ENCODE results near the gene PLA2G4B. TPM values are rescaled to one million over a fixed set of nuclear protein-coding genes. Genes with fewer than 3 reads are reported as not detected.

PLA2G4B gene
- total RNA-seq, 1 donor from 2014 or later = 6.7 TPM

DNA sequence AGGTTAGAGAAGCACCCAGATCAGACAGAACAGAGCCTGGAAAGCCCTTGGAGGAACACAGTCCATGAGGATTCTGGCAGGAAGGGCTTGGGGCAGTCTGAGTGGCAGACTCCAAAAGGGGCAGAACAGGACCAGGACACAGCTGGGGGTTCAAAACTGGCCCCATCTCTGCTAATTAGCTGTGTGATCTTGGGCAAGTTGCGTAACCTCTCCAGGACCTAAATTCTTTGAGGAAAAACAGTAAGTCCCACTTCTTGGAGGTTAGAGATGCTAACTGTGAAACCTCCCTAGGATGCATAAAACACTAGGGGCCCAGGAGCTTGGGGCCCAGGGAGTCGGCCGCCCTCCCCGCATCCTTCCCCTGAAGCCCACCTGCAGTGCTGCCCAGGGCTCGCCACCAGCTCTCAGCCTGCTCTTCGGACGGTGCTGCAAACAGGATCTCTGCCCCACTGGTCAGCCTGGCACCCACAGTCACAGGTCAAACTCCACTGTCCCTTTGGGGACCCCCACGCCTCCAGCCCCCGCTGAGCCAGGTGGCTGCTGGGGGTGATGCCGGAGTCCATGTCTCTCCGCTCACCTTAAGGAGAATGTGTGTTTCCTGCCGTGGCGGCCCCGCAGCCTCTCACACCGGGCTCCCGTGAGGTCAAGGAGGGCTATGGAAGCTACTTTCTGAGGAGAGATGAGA lies 12.0 kb downstream of the PLA2G4B start:
- H3K4me1 Mint-ChIP-seq (ENCODE audit: low read depth) = peaks cover 7% of the 10 kb centered on the region
- H3K9me3 Mint-ChIP-seq = no peaks in the 10 kb centered on the region
- DNase-seq (ENCODE audit: low spot score) = no peak
- intact Hi-C loops (cut with micrococcal nuclease) = no loop called here
- peaks cover 6% of the 10 kb centered on the region for H3K36me3 Mint-ChIP-seq (ENCODE audit: low read depth)
- H3K27ac Mint-ChIP-seq = no peak overlapping the region
- H3K27me3 Mint-ChIP-seq (ENCODE audit: insufficient read depth) = peaks cover 3% of the 10 kb centered on the region
- H3K4me3 Mint-ChIP-seq = no peak overlapping the region

DNA sequence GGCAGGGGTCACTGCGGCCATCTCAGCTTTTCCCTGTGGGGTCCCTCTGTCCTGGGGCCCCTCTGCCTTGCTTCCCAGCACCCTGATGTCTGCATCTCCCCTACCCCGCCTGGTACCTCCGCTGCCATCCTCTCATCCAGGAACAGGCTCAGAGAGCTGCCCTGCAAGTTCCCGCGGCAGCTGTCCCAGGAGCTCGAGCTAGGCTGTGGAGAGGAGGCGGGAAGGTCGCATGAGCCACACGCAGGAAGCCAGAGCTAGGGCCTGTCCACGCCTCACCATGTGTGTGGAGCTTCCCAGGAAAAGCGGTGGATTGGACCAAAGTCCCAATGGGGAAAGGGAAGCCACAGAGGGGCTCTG lies 12.5 kb downstream of the PLA2G4B start:
- intact Hi-C loops (cut with micrococcal nuclease) = no loop called here

DNA sequence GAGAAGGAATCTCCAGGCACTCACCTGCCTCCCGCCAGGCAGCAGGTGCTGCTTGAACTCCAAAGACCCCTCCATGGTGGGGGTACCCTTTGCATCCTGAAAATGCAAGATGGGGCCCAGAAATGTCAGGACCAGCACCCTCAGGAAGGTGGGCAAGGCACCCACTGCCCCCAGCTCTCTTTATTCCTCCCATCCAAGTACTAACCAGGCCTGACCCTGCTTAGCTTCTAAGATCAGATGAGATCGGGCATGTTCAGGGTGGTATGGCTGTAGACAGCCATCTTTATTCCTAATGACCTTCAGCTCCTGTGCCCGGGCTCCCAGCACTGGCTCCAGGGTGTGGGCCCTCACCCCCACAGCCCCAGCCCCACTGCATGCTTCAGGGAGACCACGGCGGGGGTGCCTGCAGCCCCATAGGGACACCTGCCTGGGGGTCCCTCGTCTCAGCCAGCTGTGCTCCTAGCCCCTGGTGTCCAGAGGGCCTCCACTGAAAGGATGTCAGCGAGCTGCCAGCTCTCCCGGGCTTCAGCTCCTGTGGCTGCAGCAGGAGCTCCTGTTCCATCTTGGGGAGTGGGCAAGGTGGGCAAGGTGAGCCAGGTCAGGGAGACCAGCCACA lies 13.2 kb downstream of the PLA2G4B start:
- intact Hi-C loops (cut with micrococcal nuclease) = no loop called here
- H3K27me3 Mint-ChIP-seq (ENCODE audit: insufficient read depth) = peaks cover 1% of the 10 kb centered on the region
- no peak overlapping the region for H3K4me3 Mint-ChIP-seq
- peaks cover 7% of the 10 kb centered on the region for H3K4me1 Mint-ChIP-seq (ENCODE audit: low read depth)
- no peak for DNase-seq (ENCODE audit: low spot score)
- peaks cover 6% of the 10 kb centered on the region for H3K36me3 Mint-ChIP-seq (ENCODE audit: low read depth)
- no peak overlapping the region for H3K27ac Mint-ChIP-seq
- no peaks in the 10 kb centered on the region for H3K9me3 Mint-ChIP-seq

More for the DNA sequence above, 12.5 kb downstream of the PLA2G4B start:
- Mint-ChIP-seq H3K4me3 (no peak overlapping the region), H3K27me3 (ENCODE audit: insufficient read depth) (peaks cover 3% of the 10 kb centered on the region), H3K9me3 (no peaks in the 10 kb centered on the region), H3K27ac (no peak overlapping the region), H3K36me3 (ENCODE audit: low read depth) (peaks cover 6% of the 10 kb centered on the region), H3K4me1 (ENCODE audit: low read depth) (peaks cover 7% of the 10 kb centered on the region)
- no peak for DNase-seq (ENCODE audit: low spot score)

DNA sequence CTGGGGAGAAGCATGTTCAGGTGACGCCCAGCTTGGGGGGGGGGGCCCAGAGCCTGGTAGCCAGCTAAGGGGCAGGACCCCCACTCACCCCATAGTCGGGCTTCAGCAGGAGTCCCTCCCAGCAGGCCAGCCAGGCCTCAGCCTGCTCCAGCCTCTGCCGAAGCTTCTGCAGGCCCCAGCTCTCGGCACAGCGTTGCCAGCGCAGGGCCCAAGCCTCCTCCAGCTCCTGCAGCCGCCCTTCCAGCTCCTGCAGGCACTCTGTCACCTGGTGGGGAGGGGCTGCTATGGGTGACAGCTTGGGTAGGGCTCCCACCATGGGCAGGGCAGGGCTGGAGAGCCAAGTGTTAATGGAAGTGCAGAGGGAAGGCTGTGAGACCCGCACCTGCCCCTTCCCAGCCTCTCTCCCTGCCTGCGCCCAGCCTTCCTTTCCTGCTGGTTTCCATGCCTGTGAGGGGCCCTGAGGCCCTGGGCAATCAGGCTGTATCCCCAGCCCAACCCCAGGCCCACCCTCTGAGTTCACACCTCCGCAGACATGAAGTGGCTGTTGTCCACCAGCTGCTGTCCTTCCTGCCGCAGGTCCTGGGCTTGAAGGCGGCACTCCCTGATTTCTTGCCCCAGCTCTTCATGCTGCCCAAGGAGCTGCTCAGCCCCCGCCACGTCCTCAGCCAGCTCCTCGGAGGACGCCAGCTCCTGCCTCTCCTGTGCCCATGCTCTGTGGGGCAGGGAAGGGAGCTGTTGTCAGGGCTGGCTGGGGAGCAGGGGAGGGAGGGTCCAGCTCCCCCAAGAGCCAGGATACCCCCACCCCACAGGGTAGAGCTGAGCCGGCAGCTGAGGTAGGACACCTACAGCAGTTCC lies 14.3 kb downstream of the PLA2G4B start:
- peaks cover 7% of the 10 kb centered on the region for H3K4me1 Mint-ChIP-seq (ENCODE audit: low read depth)
- intact Hi-C loops (cut with micrococcal nuclease) = no loop called here
- peaks cover 1% of the 10 kb centered on the region for H3K27me3 Mint-ChIP-seq (ENCODE audit: insufficient read depth)

DNA sequence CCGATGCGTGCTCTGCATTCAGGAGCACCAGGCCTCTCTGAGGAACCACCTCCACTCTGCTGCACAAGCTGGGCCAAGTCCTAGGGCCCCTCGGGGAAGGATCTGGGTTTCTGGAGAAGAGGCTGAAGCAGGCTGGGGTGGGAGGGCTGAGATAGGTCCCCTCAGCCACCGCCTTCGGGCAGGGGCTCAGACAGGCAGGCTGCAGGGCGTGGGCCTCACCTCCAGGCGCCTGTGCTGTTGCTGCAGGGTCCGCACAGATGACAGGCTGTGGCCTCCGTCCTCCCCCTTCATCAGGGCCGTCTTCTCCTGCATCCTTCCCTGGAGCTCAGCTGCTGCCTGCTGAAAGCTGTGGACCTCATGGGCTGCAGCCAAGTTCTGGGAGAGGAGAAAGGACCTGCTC lies 15.2 kb downstream of the PLA2G4B start:
- Mint-ChIP-seq H3K9me3 (no peaks in the 10 kb centered on the region), H3K4me1 (ENCODE audit: low read depth) (no peaks in the 10 kb centered on the region)
- intact Hi-C loops (cut with micrococcal nuclease) = no loop called here

More for the DNA sequence above, 14.3 kb downstream of the PLA2G4B start:
- H3K9me3 Mint-ChIP-seq = no peaks in the 10 kb centered on the region
- H3K36me3 Mint-ChIP-seq (ENCODE audit: low read depth) = peaks cover 4% of the 10 kb centered on the region
- H3K27ac Mint-ChIP-seq = no peak overlapping the region
- DNase-seq (ENCODE audit: low spot score) = no peak
- H3K4me3 Mint-ChIP-seq = no peak overlapping the region

DNA sequence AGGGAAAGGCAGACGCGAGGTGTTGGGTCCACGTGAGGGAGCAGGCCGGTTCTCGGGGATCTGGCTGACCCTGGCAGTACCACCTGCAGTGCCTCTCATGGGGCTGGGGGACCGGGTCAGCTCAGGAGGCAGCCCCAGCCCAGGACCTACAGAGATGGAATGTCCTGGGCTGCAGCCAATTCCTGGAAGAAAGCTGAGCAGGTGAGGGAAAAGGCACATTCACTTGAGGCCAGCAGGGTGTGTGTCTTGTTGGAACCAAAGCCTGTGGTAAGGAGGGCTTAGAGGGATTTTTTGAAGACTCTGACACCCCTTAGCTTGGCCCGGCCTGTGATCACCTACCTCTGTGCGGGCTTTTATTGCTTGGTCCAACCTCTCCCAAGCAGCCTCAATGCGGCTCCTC lies 15.8 kb downstream of the PLA2G4B start:
- Mint-ChIP-seq H3K4me1 (ENCODE audit: low read depth) (no peaks in the 10 kb centered on the region), H3K4me3 (no peak overlapping the region), H3K9me3 (no peaks in the 10 kb centered on the region), H3K27ac (no peak overlapping the region), H3K36me3 (ENCODE audit: low read depth) (no peaks in the 10 kb centered on the region), H3K27me3 (ENCODE audit: insufficient read depth) (no peaks in the 10 kb centered on the region)
- intact Hi-C loops (cut with micrococcal nuclease) = no loop called here
- DNase-seq (ENCODE audit: low spot score) = no peak

More for the DNA sequence above, 15.2 kb downstream of the PLA2G4B start:
- Mint-ChIP-seq H3K36me3 (ENCODE audit: low read depth) (no peaks in the 10 kb centered on the region), H3K4me3 (no peak overlapping the region), H3K27ac (no peak overlapping the region), H3K27me3 (ENCODE audit: insufficient read depth) (peaks cover 1% of the 10 kb centered on the region)
- no peak for DNase-seq (ENCODE audit: low spot score)

DNA sequence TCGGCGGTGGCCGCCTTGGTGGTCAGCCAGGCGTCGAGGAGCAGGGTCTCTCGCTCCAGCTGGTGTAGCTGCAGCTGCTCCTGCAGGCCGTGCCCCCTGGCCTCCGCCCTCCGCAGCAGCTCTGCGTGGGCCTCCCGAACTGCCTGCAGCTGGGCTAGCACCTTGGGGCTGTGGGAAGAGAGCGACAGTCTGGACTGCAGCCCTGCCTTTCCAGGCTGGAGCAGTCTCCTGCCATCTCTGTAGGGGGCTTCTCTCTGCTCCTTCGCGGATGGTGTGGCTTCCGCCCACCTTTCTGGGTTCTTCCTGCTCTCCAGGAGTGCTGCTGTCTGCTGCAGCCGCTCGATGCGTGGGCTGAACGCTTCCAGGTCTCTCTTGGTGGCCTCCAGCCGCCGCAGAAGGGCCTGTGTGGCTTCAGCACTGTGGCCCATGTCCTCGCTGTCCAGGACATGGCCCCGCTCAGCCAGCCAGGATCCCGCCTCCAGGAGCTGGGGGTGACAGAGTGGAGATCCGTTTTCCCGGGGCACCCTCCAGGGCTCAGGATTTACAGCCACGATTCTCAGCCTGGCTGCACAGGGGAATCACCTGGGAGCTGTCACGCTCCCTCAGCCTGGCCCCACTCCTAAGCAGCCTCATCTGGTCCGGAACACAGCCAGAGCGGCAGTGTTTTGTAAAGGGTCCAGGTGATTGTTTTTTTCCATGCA lies 16.8 kb downstream of the PLA2G4B start:
- Mint-ChIP-seq H3K27ac (no peak overlapping the region), H3K27me3 (ENCODE audit: insufficient read depth) (no peaks in the 10 kb centered on the region), H3K4me3 (no peak overlapping the region), H3K4me1 (ENCODE audit: low read depth) (peaks cover 5% of the 10 kb centered on the region), H3K9me3 (no peaks in the 10 kb centered on the region), H3K36me3 (ENCODE audit: low read depth) (no peaks in the 10 kb centered on the region)
- no peak for DNase-seq (ENCODE audit: low spot score)
- intact Hi-C loops (cut with micrococcal nuclease) = no loop called here

DNA sequence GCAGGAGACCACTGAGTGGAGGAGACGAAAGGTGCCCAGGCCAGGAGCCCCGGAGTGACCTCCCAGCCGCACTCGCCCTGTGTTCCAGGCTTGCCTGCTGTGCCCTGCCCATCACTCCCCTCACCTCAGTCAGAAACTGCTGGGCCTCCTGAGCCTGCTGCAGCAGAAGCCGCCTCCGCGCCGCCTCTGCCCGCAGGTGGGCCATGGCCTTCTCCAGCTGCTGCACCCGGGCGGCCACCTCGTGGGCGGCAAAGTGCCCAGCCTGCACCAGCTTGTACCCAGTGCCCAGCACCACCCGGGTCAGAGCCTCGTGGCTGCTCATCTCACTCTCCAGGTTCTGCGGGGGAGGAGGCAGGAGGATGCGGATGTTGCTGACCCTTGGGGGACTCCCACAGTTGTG lies 17.6 kb downstream of the PLA2G4B start:
- no peak for DNase-seq (ENCODE audit: low spot score)
- intact Hi-C loops (cut with micrococcal nuclease) = no loop called here
- H3K27me3 Mint-ChIP-seq (ENCODE audit: insufficient read depth) = no peaks in the 10 kb centered on the region
- no peaks in the 10 kb centered on the region for H3K36me3 Mint-ChIP-seq (ENCODE audit: low read depth)
- H3K4me3 Mint-ChIP-seq = no peak overlapping the region
- peaks cover 5% of the 10 kb centered on the region for H3K4me1 Mint-ChIP-seq (ENCODE audit: low read depth)
- no peak overlapping the region for H3K27ac Mint-ChIP-seq
- no peaks in the 10 kb centered on the region for H3K9me3 Mint-ChIP-seq

DNA sequence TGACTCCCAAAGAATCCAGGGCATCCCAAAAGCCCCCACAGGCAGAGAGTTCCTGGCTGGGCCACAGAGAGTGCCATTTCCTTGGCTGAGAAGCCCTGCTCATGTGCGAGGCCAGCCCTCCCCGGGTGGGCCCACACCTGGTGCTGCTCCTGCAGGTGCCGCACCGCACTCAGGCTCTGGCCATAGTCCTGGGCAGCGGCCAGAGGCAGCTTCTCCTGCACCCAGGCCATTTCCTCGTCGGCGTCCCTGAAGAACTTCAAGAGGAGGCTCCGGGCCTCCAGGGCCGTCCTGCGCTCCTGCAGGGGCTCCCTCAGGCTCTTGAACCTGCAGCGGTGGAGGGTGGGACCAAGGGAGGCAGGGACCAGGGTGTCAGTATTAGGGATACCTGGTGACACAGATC lies 18.1 kb downstream of the PLA2G4B start:
- no peak for DNase-seq (ENCODE audit: low spot score)
- H3K4me3 Mint-ChIP-seq = no peak overlapping the region
- H3K4me1 Mint-ChIP-seq (ENCODE audit: low read depth) = peaks cover 5% of the 10 kb centered on the region
- H3K27ac Mint-ChIP-seq = no peak overlapping the region
- no peaks in the 10 kb centered on the region for H3K9me3 Mint-ChIP-seq
- no peaks in the 10 kb centered on the region for H3K36me3 Mint-ChIP-seq (ENCODE audit: low read depth)
- H3K27me3 Mint-ChIP-seq (ENCODE audit: insufficient read depth) = no peaks in the 10 kb centered on the region
- intact Hi-C loops (cut with micrococcal nuclease) = no loop called here

DNA sequence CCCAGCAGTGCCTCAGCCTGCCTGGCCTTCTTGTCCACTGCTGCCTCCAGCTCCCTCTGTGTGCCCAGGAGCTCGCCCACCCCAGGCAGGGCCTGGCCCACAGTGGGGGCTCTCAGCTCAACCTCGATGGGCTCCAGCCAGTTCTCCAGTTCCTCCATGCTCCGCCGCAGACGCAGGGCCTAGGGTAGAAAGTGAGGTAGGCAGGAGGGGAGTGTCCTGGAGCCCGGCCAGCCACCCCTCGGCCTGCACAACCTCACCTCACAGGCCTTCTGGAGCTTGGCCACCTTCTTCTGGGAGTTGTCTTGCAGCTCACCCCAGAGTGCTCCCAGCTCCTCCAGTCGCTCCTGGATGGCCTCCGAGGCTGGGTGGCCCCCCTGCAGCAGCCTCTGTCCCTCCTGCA lies 18.7 kb downstream of the PLA2G4B start:
- intact Hi-C loops (cut with micrococcal nuclease) = no loop called here
- H3K4me3 Mint-ChIP-seq = no peak overlapping the region
- no peaks in the 10 kb centered on the region for H3K27me3 Mint-ChIP-seq (ENCODE audit: insufficient read depth)
- no peak for DNase-seq (ENCODE audit: low spot score)
- no peak overlapping the region for H3K27ac Mint-ChIP-seq
- no peaks in the 10 kb centered on the region for H3K36me3 Mint-ChIP-seq (ENCODE audit: low read depth)
- peaks cover 5% of the 10 kb centered on the region for H3K4me1 Mint-ChIP-seq (ENCODE audit: low read depth)
- no peaks in the 10 kb centered on the region for H3K9me3 Mint-ChIP-seq

DNA sequence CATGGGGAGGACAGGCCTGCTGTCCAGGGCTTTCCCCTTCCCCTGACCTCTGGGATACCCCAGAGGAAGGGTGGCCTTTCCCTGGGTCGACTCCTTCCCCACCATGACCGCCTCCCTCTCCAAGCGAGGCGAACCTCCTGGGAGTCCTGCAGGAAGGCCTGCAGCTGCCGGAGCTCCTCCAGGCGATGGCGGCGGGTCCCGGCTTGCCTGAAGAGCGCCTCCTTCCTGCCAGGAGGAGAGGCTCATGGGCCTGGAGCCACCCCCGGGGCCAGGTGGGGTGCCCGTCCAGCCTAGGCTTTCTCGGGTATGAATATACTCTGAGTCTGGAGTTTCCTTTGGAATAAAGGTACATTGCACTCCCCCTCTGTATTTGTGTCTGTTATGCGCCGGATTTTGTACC lies 20.1 kb downstream of the PLA2G4B start:
- Mint-ChIP-seq H3K9me3 (no peaks in the 10 kb centered on the region), H3K27ac (no peak overlapping the region), H3K36me3 (ENCODE audit: low read depth) (no peaks in the 10 kb centered on the region), H3K4me3 (no peak overlapping the region), H3K27me3 (ENCODE audit: insufficient read depth) (no peaks in the 10 kb centered on the region), H3K4me1 (ENCODE audit: low read depth) (peaks cover 5% of the 10 kb centered on the region)
- no peak for DNase-seq (ENCODE audit: low spot score)
- intact Hi-C loops (cut with micrococcal nuclease) = no loop called here

DNA sequence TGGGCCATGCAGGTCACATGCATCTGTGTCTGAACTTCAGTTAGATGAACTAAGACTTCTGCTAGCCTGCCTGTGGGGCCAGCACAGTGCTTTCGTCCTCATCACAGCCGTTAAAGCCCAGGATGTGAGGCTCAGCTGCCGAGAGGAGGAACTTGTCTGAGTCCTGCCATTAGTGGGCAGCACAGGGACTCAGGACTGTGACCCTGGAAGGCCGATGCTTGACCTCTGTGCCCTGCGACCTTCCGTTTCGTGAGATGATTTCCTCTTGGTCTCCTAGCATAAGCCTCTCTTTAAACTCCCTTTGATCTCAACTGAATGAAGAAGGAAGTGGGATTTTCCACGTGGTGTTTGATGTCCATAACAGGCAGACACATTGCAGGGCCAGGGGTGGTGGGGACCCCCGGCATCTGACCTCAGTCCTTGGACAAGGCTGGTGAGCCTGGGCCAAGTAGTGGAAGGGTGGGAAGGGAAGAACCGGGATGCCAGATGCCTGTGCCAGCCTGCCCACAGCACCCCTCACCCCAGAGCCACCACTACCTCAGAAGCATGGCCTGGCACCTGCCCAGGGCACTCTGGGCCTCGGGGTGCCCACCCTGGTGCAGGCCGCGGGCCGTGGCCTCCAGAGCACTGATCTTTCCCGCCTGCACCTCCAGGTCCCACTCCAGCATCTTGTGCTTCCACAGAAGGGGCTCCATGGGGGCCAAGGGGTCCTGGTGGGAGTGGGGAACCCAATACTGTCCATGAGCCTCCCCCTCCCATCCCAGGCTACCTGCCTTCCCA lies 21.6 kb downstream of the PLA2G4B start:
- intact Hi-C loops (cut with micrococcal nuclease) = no loop called here
- no peaks in the 10 kb centered on the region for H3K27me3 Mint-ChIP-seq (ENCODE audit: insufficient read depth)
- no peak overlapping the region for H3K4me3 Mint-ChIP-seq
- no peaks in the 10 kb centered on the region for H3K36me3 Mint-ChIP-seq (ENCODE audit: low read depth)
- no peaks in the 10 kb centered on the region for H3K9me3 Mint-ChIP-seq
- no peak overlapping the region for H3K27ac Mint-ChIP-seq
- H3K4me1 Mint-ChIP-seq (ENCODE audit: low read depth) = peaks cover 5% of the 10 kb centered on the region
- no peak for DNase-seq (ENCODE audit: low spot score)
